Hepatocyte (in vitro differentiated cells): Measurements from ENCODE around the gene IL36RN.
"Not testable (repeated sequence)": the region's sequence is repeated elsewhere in the genome, so short reads cannot be mapped to it uniquely, and the experiment has no call there.

Source experiments
- CTCF ChIP-seq: fragments of 200-600 bp; sonication (generic); IDR thresholded peaks from 2 replicates; pipeline ENCODE4 v1.5.1; 2016; ENCODE audit warnings: antibody characterized with exemption, mild to moderate bottlenecking; ENCODE audit not compliant: poor library complexity
- EZH2 ChIP-seq: fragments of 200-600 bp; sonication (generic); IDR thresholded peaks from 2 replicates; pipeline ENCODE4 v1.6.1; 2016; ENCODE audit warnings: antibody characterized with exemption, mild to moderate bottlenecking, borderline replicate concordance
- EZH2phosphoT487 ChIP-seq: fragments of 200-600 bp; sonication (generic); IDR thresholded peaks from one replicate; pipeline ENCODE4 v1.6.1; 2018; ENCODE audit warnings: antibody characterized with exemption, mild to moderate bottlenecking, low read depth, moderate library complexity; ENCODE audit not compliant: unreplicated experiment, severe bottlenecking

DNA sequence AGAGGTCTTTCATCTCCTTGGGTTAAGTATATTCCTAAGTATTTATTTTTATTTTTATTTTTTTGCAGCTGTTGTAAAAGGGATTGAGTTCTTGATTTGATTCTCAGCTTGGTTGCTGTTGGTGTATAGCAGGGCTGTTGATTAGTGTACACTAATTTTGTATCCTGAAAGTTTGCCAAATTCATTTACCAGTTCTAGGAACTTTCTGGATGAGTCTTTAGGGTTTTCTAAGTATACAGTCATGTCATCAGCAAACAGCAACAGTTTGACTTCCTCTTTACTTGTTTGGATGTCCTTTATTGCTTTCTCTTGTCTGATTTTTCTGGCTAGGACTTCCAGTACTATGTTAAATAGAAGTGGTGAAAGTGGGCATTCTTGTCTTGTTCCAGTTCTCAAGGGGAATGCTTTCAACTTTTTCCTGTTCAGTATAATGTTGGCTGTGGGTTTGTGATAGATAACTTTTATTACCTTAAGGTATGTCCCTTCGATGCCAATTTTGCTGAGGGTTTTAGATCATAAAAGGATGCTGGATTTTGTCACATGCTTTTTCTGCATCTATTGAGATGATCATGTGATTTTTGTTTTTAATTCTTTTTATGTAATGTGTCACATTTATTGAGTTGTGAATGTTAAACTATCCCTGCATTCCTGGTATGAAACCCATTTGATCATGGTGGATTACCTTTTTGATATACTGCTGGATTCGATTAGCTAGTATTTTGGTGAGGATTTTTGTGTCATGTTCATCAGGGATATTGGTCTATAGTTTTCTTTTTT lies 38.0 kb downstream of the IL36RN start:
- TF ChIP-seq CTCF, EZH2, EZH2phosphoT487: not testable (repeated sequence)
